WTC11 (cell line): Measurements from ENCODE around the gene FBXW9. TPM values are rescaled to one million over a fixed set of nuclear protein-coding genes. Genes with fewer than 3 reads are reported as not detected.

Source experiments
- ATAC-seq: fragments of 200-7000 bp; cut with Tn5 transposase; 2 replicates; pipeline ENCODE4 v1.10.0; 2021; ENCODE audit warnings: mild to moderate bottlenecking, moderate library complexity
- CTCF ChIA-PET: fragments of 300-600 bp; sonication (Branson Sonifier 250); formaldehyde crosslinking; loops from one replicate; lab custom pipeline; 2021; ENCODE audit warnings: antibody characterized with exemption; lab: Charles Lee
- POLR2A ChIA-PET: fragments of 350-600 bp; sonication (Branson Sonifier 250); formaldehyde crosslinking; loops from one replicate; lab custom pipeline; 2021; ENCODE audit warnings: antibody characterized with exemption; lab: Charles Lee
- DNase-seq: peaks from one replicate; pipeline ENCODE4 v3.0.0; 2021; ENCODE audit warnings: low spot score
- H3K27ac Mint-ChIP-seq: 2 replicates; pipeline ENCODE4 v1.8.0; 2021; ENCODE audit warnings: mixed read lengths
- H3K27me3 Mint-ChIP-seq: 2 replicates; pipeline ENCODE4 v1.8.0; 2021; ENCODE audit warnings: low read depth, mild to moderate bottlenecking, moderate library complexity, mixed read lengths
- H3K36me3 Mint-ChIP-seq: 2 replicates; pipeline ENCODE4 v1.8.0; 2021; ENCODE audit warnings: mixed read lengths
- H3K4me1 Mint-ChIP-seq: 2 replicates; pipeline ENCODE4 v1.8.0; 2022; ENCODE audit warnings: mixed read lengths
- H3K4me3 Mint-ChIP-seq: 2 replicates; pipeline ENCODE4 v1.8.0; 2021; ENCODE audit warnings: mild to moderate bottlenecking, moderate library complexity, mixed read lengths
- H3K9me3 Mint-ChIP-seq: 2 replicates; pipeline ENCODE4 v1.8.0; 2021; ENCODE audit warnings: mixed read lengths
- ETV6 ChIP-seq: sonication (generic); formaldehyde crosslinking; IDR thresholded peaks from 2 replicates; pipeline ENCODE4 v1.8.1; 2022; ENCODE audit warnings: mild to moderate bottlenecking, missing genetic modification reagents
- FOXK1 ChIP-seq: sonication (generic); formaldehyde crosslinking; IDR thresholded peaks from 2 replicates; pipeline ENCODE4 v1.8.0; 2022; ENCODE audit warnings: mild to moderate bottlenecking, moderate library complexity, missing genetic modification reagents
- GRHL2 ChIP-seq: fragments of 250-450 bp; sonication (Bioruptor Pico); IDR thresholded peaks from 2 replicates; pipeline ENCODE4 v1.8.0; 2022; ENCODE audit warnings: mild to moderate bottlenecking, moderate library complexity; ENCODE audit not compliant: insufficient replicate concordance, severe bottlenecking
- IRF2 ChIP-seq: sonication (generic); formaldehyde crosslinking; IDR thresholded peaks from 2 replicates; pipeline ENCODE4 v1.8.0; 2022; ENCODE audit warnings: low read depth, missing genetic modification reagents, borderline replicate concordance
- NFYB ChIP-seq: sonication (generic); formaldehyde crosslinking; conservative IDR thresholded peaks from 2 replicates; pipeline ENCODE4 v1.8.0; 2022; ENCODE audit warnings: low read depth, missing genetic modification reagents
- total RNA-seq: library from RNA; stranded (reverse); gene quantifications from 3 replicates; pipeline ENCODE4 v1.2.3, GENCODE V29; 2021
- TF ChIP-seq, protein P1 (sequence below): sonication (generic); formaldehyde crosslinking; IDR thresholded peaks from 2 replicates; pipeline ENCODE4 v1.8.0; 2023; ENCODE audit warnings: missing genetic modification reagents, mild to moderate bottlenecking, borderline replicate concordance
- TF ChIP-seq, protein P2 (sequence below): fragments of 250-450 bp; sonication (Bioruptor Pico); IDR thresholded peaks from 2 replicates; pipeline ENCODE4 v1.9.0; 2021; ENCODE audit warnings: mild to moderate bottlenecking
- TF ChIP-seq, protein P3 (sequence below): fragments of 250-450 bp; sonication (Bioruptor Pico); IDR thresholded peaks from 2 replicates; pipeline ENCODE4 v1.9.0; 2021; ENCODE audit warnings: moderate library complexity, mild to moderate bottlenecking, inconsistent platforms, borderline replicate concordance
- TF ChIP-seq, protein P4 (sequence below): sonication (generic); formaldehyde crosslinking; IDR thresholded peaks from 2 replicates; pipeline ENCODE4 v1.8.1; 2023; ENCODE audit warnings: mild to moderate bottlenecking, missing genetic modification reagents, moderate library complexity
- TF ChIP-seq, protein P5 (sequence below): fragments of 250-450 bp; sonication (Bioruptor Pico); IDR thresholded peaks from 2 replicates; pipeline ENCODE4 v1.9.0; 2021; ENCODE audit warnings: mild to moderate bottlenecking, borderline replicate concordance
- TF ChIP-seq, protein P6 (sequence below): sonication (generic); formaldehyde crosslinking; IDR thresholded peaks from 2 replicates; pipeline ENCODE4 v1.8.0; 2022; ENCODE audit warnings: mild to moderate bottlenecking, missing genetic modification reagents
- TF ChIP-seq, protein P7 (sequence below): fragments of 250-450 bp; sonication (Bioruptor Pico); IDR thresholded peaks from 2 replicates; pipeline ENCODE4 v1.8.0; 2021; ENCODE audit warnings: mild to moderate bottlenecking

The FBXW9 gene
- total RNA-seq, 1 experiment from 2014 or later = 15.2 TPM

DNA sequence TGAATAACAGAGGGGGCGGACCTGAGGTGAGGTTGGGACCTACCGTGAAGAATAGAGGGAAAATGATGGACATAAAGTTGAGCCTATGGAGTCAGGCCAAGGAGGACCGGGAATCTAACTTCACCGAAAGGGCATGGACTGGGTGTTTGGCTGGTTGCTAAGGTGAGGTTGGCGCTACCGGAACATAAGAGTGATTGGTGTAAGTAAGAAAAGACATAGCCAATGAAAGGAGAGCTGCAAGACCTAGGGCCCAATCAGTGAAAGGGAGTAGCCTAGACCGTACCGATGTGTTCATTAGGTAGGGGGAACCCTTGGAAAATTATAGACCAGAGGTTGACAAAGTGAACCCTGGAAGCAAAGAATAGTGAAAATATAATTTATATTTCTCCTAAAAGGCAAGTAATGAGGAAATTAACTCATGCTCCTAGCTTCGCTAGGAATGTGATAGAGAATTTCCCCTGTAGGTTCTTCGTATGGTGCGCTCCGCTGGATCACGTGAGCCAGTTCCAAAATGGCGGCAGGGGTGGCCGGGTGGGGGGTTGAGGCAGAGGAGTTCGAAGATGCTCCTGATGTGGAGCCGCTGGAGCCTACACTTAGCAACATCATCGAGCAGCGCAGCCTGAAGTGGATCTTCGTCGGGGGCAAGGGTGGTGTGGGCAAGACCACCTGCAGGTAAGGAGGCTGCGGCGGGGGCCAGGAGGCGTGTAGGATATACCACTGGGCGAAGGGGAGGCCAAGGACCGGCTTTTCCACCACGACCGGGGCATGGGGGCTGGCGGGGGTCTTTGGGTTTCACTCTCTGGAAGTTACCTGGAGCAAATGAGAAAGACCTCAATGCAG lies 40.8 kb upstream of the FBXW9 start, which contains the start of gene GET3:
Gene GET3, plus strand, starts transcription at position 503 of the 840 bp plus-strand sequence. Its CDS starts 9 bp downstream, at position 512.
- Mint-ChIP-seq H3K4me3 (peak within 1 kb of the TSS; percentile 100), H3K9me3 (no peaks in the 10 kb centered on the region), H3K27ac (peak within 1 kb of the TSS; percentile 99), H3K4me1 (peaks cover 25% of the 10 kb centered on the region), H3K36me3 (peaks cover 17% of the 10 kb centered on the region), H3K27me3 (no peaks in the 10 kb centered on the region; the same call in 1 of the 2 replicates)
- DNase-seq (peak; percentile 89), ATAC-seq (peak; percentile 93)
- ChIA-PET CTCF (interaction anchor here (0.5 to 1.8 kb wide), 17 partner anchors 14 to 925 kb away, joined by 3 to 17 read pairs (median 4); partner anchors contain the start of genes BEST2 and HOOK2), POLR2A (interaction anchor here (0.6 to 5.3 kb wide), 6 partner anchors 14 to 153 kb away, joined by 3 to 44 read pairs (median 4); partner anchors contain the start of genes DNASE2 and TNPO2)
- TF ChIP-seq GRHL2 (CRISPR knock-in tag) = no peak
- TF ChIP-seq, protein P1, sequence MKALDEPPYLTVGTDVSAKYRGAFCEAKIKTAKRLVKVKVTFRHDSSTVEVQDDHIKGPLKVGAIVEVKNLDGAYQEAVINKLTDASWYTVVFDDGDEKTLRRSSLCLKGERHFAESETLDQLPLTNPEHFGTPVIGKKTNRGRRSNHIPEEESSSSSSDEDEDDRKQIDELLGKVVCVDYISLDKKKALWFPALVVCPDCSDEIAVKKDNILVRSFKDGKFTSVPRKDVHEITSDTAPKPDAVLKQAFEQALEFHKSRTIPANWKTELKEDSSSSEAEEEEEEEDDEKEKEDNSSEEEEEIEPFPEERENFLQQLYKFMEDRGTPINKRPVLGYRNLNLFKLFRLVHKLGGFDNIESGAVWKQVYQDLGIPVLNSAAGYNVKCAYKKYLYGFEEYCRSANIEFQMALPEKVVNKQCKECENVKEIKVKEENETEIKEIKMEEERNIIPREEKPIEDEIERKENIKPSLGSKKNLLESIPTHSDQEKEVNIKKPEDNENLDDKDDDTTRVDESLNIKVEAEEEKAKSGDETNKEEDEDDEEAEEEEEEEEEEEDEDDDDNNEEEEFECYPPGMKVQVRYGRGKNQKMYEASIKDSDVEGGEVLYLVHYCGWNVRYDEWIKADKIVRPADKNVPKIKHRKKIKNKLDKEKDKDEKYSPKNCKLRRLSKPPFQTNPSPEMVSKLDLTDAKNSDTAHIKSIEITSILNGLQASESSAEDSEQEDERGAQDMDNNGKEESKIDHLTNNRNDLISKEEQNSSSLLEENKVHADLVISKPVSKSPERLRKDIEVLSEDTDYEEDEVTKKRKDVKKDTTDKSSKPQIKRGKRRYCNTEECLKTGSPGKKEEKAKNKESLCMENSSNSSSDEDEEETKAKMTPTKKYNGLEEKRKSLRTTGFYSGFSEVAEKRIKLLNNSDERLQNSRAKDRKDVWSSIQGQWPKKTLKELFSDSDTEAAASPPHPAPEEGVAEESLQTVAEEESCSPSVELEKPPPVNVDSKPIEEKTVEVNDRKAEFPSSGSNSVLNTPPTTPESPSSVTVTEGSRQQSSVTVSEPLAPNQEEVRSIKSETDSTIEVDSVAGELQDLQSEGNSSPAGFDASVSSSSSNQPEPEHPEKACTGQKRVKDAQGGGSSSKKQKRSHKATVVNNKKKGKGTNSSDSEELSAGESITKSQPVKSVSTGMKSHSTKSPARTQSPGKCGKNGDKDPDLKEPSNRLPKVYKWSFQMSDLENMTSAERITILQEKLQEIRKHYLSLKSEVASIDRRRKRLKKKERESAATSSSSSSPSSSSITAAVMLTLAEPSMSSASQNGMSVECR = peak; percentile 54; the same call in 1 of the 2 replicates
- TF ChIP-seq, protein P2, sequence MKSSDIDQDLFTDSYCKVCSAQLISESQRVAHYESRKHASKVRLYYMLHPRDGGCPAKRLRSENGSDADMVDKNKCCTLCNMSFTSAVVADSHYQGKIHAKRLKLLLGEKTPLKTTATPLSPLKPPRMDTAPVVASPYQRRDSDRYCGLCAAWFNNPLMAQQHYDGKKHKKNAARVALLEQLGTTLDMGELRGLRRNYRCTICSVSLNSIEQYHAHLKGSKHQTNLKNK (CRISPR knock-in tag) = peak; percentile 57; the same call in 1 of the 2 replicates
- TF ChIP-seq, protein P3, sequence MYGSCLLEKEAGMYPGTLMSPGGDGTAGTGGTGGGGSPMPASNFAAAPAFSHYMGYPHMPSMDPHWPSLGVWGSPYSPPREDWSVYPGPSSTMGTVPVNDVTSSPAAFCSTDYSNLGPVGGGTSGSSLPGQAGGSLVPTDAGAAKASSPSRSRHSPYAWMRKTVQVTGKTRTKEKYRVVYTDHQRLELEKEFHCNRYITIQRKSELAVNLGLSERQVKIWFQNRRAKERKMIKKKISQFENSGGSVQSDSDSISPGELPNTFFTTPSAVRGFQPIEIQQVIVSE (CRISPR knock-in tag) = no peak
- TF ChIP-seq, protein P4, sequence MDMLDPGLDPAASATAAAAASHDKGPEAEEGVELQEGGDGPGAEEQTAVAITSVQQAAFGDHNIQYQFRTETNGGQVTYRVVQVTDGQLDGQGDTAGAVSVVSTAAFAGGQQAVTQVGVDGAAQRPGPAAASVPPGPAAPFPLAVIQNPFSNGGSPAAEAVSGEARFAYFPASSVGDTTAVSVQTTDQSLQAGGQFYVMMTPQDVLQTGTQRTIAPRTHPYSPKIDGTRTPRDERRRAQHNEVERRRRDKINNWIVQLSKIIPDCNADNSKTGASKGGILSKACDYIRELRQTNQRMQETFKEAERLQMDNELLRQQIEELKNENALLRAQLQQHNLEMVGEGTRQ (CRISPR knock-in tag) = peak; percentile 99
- TF ChIP-seq, protein P5, sequence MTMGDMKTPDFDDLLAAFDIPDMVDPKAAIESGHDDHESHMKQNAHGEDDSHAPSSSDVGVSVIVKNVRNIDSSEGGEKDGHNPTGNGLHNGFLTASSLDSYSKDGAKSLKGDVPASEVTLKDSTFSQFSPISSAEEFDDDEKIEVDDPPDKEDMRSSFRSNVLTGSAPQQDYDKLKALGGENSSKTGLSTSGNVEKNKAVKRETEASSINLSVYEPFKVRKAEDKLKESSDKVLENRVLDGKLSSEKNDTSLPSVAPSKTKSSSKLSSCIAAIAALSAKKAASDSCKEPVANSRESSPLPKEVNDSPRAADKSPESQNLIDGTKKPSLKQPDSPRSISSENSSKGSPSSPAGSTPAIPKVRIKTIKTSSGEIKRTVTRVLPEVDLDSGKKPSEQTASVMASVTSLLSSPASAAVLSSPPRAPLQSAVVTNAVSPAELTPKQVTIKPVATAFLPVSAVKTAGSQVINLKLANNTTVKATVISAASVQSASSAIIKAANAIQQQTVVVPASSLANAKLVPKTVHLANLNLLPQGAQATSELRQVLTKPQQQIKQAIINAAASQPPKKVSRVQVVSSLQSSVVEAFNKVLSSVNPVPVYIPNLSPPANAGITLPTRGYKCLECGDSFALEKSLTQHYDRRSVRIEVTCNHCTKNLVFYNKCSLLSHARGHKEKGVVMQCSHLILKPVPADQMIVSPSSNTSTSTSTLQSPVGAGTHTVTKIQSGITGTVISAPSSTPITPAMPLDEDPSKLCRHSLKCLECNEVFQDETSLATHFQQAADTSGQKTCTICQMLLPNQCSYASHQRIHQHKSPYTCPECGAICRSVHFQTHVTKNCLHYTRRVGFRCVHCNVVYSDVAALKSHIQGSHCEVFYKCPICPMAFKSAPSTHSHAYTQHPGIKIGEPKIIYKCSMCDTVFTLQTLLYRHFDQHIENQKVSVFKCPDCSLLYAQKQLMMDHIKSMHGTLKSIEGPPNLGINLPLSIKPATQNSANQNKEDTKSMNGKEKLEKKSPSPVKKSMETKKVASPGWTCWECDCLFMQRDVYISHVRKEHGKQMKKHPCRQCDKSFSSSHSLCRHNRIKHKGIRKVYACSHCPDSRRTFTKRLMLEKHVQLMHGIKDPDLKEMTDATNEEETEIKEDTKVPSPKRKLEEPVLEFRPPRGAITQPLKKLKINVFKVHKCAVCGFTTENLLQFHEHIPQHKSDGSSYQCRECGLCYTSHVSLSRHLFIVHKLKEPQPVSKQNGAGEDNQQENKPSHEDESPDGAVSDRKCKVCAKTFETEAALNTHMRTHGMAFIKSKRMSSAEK (CRISPR knock-in tag) = peak; percentile 37; the same call in 1 of the 2 replicates
- peak; percentile 16; the same call in 1 of the 2 replicates for TF ChIP-seq FOXK1
- TF ChIP-seq, protein P6, sequence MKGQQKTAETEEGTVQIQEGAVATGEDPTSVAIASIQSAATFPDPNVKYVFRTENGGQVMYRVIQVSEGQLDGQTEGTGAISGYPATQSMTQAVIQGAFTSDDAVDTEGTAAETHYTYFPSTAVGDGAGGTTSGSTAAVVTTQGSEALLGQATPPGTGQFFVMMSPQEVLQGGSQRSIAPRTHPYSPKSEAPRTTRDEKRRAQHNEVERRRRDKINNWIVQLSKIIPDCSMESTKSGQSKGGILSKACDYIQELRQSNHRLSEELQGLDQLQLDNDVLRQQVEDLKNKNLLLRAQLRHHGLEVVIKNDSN (CRISPR knock-in tag) = peak; percentile 99
- peak; percentile 57; the same call in 1 of the 2 replicates for TF ChIP-seq ETV6 (CRISPR knock-in tag)
- TF ChIP-seq, protein P7, sequence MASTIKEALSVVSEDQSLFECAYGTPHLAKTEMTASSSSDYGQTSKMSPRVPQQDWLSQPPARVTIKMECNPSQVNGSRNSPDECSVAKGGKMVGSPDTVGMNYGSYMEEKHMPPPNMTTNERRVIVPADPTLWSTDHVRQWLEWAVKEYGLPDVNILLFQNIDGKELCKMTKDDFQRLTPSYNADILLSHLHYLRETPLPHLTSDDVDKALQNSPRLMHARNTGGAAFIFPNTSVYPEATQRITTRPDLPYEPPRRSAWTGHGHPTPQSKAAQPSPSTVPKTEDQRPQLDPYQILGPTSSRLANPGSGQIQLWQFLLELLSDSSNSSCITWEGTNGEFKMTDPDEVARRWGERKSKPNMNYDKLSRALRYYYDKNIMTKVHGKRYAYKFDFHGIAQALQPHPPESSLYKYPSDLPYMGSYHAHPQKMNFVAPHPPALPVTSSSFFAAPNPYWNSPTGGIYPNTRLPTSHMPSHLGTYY (CRISPR knock-in tag) = 0 out of 2 replicates have a peak, but pooled peaks have one; percentile 62
- no peak for TF ChIP-seq IRF2 (CRISPR knock-in tag)
- peak; percentile 84 for TF ChIP-seq NFYB (CRISPR knock-in tag)
